ENCODE results near the gene FBXO17.
A peak's percentile ranks its signal among the peaks of the same experiment; 100 is the strongest.

Gene FBXO17

GRCh38 chr19:38921420-38922274 is 53.9 kb downstream of the FBXO17 start:
- ATAC-seq (ENCODE audit: insufficient read depth, low read depth) (no peak), DNase-seq (no peak)
- Histone ChIP-seq H3K27ac (ENCODE audit: low read length) (no peak overlapping the region), H3K4me1 (ENCODE audit: insufficient read depth, low read length) (no peaks in the 10 kb centered on the region), H3K4me2 (ENCODE audit: insufficient read depth, low read length) (no peak overlapping the region), H4K20me1 (ENCODE audit: insufficient read depth, low read length) (no peaks in the 10 kb centered on the region; the same call in 1 of the 2 replicates), H2AFZ (ENCODE audit: low read depth, low read length) (no peak overlapping the region), H3K9me3 (ENCODE audit: insufficient read depth, low read length, severe bottlenecking) (no peaks in the 10 kb centered on the region), H3K79me2 (ENCODE audit: insufficient read depth, low read length) (no peaks in the 10 kb centered on the region), H3K9ac (ENCODE audit: low read depth, low read length) (no peak overlapping the region), H3K36me3 (ENCODE audit: insufficient read depth, low read length) (peaks cover 50% of the 10 kb centered on the region), H3K4me3 (ENCODE audit: low read depth in 1 of 2, low read length in 2 of 2) (no peak overlapping the region), H3K27me3 (ENCODE audit: insufficient read depth, low read length, poor library complexity) (no peaks in the 10 kb centered on the region)
- no peak for TF ChIP-seq EZH2 (IDR thresholded peaks at IDR 0.05; ENCODE audit: borderline replicate concordance, low read depth, low read length, severe bottlenecking)
- no peak for TF ChIP-seq CTCF (IDR thresholded peaks at IDR 0.05; ENCODE audit: borderline replicate concordance, extremely low read depth, low read length, poor library complexity, severe bottlenecking)

- Histone ChIP-seq H2AFZ (ENCODE audit: low read depth, low read length) (no peak overlapping the region), H3K9me3 (ENCODE audit: insufficient read depth, low read length, severe bottlenecking) (no peaks in the 10 kb centered on the region), H3K79me2 (ENCODE audit: insufficient read depth, low read length) (no peaks in the 10 kb centered on the region), H3K4me1 (ENCODE audit: insufficient read depth, low read length) (no peaks in the 10 kb centered on the region), H4K20me1 (ENCODE audit: insufficient read depth, low read length) (no peaks in the 10 kb centered on the region; the same call in 1 of the 2 replicates), H3K4me2 (ENCODE audit: insufficient read depth, low read length) (no peak overlapping the region), H3K27me3 (ENCODE audit: insufficient read depth, low read length, poor library complexity) (no peaks in the 10 kb centered on the region), H3K36me3 (ENCODE audit: insufficient read depth, low read length) (peaks cover 42% of the 10 kb centered on the region), H3K9ac (ENCODE audit: low read depth, low read length) (no peak overlapping the region), H3K4me3 (ENCODE audit: low read depth in 1 of 2, low read length in 2 of 2) (no peak overlapping the region), H3K27ac (ENCODE audit: low read length) (no peak overlapping the region)
- TF ChIP-seq CTCF (IDR thresholded peaks at IDR 0.05; ENCODE audit: borderline replicate concordance, extremely low read depth, low read length, poor library complexity, severe bottlenecking) = no peak
- no peak for TF ChIP-seq EZH2 (IDR thresholded peaks at IDR 0.05; ENCODE audit: borderline replicate concordance, low read depth, low read length, severe bottlenecking)
- DNase-seq (no peak), ATAC-seq (ENCODE audit: insufficient read depth, low read depth) (peak; percentile 10; the same call in 1 of the 3 replicates)
These were observed 54.7 kb downstream of the FBXO17 start for GRCh38 chr19:38920602-38921419.

GRCh38 chr19:38919837-38920601 is 55.5 kb downstream of the FBXO17 start:
- no peak for ATAC-seq (ENCODE audit: insufficient read depth, low read depth)
- Histone ChIP-seq H4K20me1 (ENCODE audit: insufficient read depth, low read length) (no peaks in the 10 kb centered on the region; the same call in 1 of the 2 replicates), H3K9ac (ENCODE audit: low read depth, low read length) (no peak overlapping the region), H2AFZ (ENCODE audit: low read depth, low read length) (no peak overlapping the region), H3K79me2 (ENCODE audit: insufficient read depth, low read length) (no peaks in the 10 kb centered on the region), H3K9me3 (ENCODE audit: insufficient read depth, low read length, severe bottlenecking) (no peaks in the 10 kb centered on the region), H3K27me3 (ENCODE audit: insufficient read depth, low read length, poor library complexity) (no peaks in the 10 kb centered on the region), H3K4me1 (ENCODE audit: insufficient read depth, low read length) (no peaks in the 10 kb centered on the region), H3K4me2 (ENCODE audit: insufficient read depth, low read length) (no peak overlapping the region), H3K27ac (ENCODE audit: low read length) (no peak overlapping the region), H3K4me3 (ENCODE audit: low read depth in 1 of 2, low read length in 2 of 2) (no peak overlapping the region), H3K36me3 (ENCODE audit: insufficient read depth, low read length) (peaks cover 35% of the 10 kb centered on the region)
- no peak for TF ChIP-seq EZH2 (IDR thresholded peaks at IDR 0.05; ENCODE audit: borderline replicate concordance, low read depth, low read length, severe bottlenecking)
- no peak for DNase-seq

Data from DND-41 (cell line).